Rectal smooth muscle tissue (tissue), 1 donor: ENCODE data around the gene ARMH4.

Source experiments
- H3K27ac ChIP-seq: one replicate; pipeline ENCODE4 v1.7.0; 2013; ENCODE audit warnings: low read depth, low read length, inconsistent platforms
- H3K27me3 ChIP-seq: one replicate; pipeline ENCODE4 v1.7.0; 2013; ENCODE audit warnings: low read length; ENCODE audit not compliant: control insufficient read depth, insufficient read depth
- H3K36me3 ChIP-seq: one replicate; pipeline ENCODE4 v1.7.0; 2013; ENCODE audit warnings: low read length; ENCODE audit not compliant: control insufficient read depth, insufficient read depth
- H3K4me1 ChIP-seq: one replicate; pipeline ENCODE4 v1.7.0; 2013; ENCODE audit warnings: low read length; ENCODE audit not compliant: control insufficient read depth, insufficient read depth
- H3K4me3 ChIP-seq: one replicate; pipeline ENCODE4 v1.7.0; 2013; ENCODE audit warnings: low read length
- H3K9ac ChIP-seq: one replicate; pipeline ENCODE4 v1.7.0; 2013; ENCODE audit warnings: low read length

Gene ARMH4

DNA sequence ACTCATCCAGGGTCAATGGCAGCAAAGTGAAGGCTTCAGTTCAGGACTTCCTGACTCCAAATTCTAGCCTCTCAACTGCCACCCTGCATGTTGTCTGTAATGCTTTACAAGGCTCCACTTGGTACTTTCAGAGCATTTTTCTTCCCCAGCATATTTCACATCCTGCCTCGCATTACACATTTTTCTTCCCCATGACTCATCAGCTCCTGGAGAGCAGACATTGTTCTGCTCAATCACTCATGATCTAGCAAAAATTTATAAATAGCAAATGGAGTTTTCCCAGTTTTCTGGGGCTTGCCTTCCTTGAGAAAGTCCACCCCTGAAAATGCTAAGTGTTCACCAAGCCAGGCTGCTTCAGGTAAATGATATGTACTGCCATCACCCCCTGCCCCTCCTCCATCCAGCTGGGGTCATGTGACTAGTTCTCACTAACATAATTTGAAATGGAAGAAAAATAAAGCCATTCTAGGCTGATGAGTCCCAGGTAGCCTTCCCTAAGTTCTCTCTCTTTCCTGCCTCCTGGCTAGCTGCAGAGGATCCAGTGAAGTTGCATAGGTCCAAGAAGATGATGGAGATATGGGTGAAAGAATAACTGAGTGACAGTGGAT, 69.4 kb downstream of the ARMH4 start:
- Histone ChIP-seq H3K27me3 (no peaks in the 10 kb centered on the region), H3K27ac (no peak overlapping the region), H3K9ac (no peak overlapping the region), H3K4me3 (no peak overlapping the region), H3K36me3 (no peaks in the 10 kb centered on the region), H3K4me1 (peaks cover 5% of the 10 kb centered on the region)

DNA sequence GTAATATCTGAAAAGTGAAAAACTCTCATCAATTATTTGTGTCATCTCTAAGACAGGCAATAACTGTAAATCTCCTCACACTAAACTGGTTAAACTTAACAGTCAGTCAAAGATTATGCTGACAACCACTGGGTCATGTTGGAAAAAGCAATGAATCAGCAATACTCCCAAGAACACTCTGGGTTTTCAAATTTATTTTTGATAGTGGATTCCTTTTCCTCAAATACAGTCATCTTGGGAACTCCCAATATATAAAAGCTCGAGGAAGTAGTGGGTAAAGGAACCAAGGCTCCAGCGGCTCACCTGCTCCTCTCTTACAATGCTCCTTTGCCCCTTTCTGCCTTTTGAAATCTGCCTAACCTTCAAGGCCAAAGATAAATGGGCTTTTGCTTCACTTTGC, 70.0 kb downstream of the ARMH4 start:
- Histone ChIP-seq H3K27ac (no peak overlapping the region), H3K27me3 (no peaks in the 10 kb centered on the region), H3K36me3 (no peaks in the 10 kb centered on the region), H3K4me1 (peaks cover 5% of the 10 kb centered on the region), H3K4me3 (no peak overlapping the region), H3K9ac (no peak overlapping the region)

DNA sequence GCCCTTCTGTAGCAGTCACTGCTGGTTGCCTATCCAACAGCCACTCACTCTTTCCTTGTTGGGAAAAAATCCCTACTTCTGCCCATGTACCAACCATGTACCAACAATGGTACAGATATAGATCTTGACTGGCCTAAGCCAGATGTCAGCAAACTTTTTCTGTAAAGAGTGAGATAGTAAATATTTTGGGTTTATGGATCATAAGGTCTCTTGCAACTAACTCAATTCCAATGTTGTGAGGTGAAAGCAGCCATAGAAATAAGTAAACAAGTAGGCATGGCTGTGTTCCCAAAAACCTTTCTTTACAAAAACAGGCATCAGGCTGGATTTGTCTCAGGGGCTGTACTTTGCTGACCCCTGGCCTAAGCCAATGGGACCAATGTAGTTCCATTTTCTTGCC, 73.5 kb downstream of the ARMH4 start:
- Histone ChIP-seq H3K27ac (no peak overlapping the region), H3K4me1 (peaks cover 5% of the 10 kb centered on the region), H3K9ac (no peak overlapping the region), H3K27me3 (no peaks in the 10 kb centered on the region), H3K36me3 (no peaks in the 10 kb centered on the region), H3K4me3 (no peak overlapping the region)

DNA sequence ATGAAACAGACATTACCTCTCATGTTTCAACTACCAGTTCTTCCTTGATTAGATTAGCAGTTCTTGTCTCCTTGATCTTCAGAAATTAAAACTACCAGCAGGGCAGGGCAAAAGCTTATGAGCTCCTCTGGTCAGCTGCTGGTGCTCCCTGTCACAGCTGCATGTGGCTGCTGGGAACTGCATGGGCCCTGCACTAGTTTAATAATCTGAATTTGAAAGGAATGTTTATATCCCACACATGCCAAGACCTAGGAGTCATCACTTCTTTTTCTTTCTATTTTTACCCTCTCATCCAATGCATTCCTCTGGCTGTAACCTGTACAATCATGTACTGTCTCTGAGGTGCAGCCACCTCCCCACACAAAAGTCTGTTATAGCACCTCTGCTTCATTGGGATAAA, 73.9 kb downstream of the ARMH4 start:
- peak overlapping the region; percentile 30 for H3K27ac ChIP-seq

DNA sequence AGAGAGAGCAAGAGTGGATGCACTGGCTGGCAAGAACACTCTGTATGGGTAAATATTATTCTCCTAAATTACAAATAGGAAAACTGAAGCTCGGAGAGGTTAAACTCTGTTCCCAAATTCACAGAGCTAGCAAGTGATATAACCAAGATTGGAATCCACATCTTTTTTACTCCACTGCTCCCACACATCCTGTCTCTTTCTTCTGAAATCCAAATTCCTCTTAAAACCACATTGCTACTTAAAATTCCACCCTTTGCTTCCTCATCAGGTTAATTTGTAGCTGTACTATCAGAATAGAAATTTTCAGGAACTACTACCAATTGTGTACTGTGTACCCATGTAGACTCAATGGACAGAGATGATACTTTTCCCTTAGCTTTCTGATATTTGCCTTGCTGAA, 74.4 kb downstream of the ARMH4 start:
- Histone ChIP-seq H3K27me3 (no peaks in the 10 kb centered on the region), H3K9ac (no peak overlapping the region), H3K4me3 (no peak overlapping the region), H3K36me3 (no peaks in the 10 kb centered on the region), H3K27ac (peak overlapping the region; percentile 30), H3K4me1 (peaks cover 5% of the 10 kb centered on the region)

More for the DNA sequence above, 73.9 kb downstream of the ARMH4 start:
- Histone ChIP-seq H3K4me1 (peaks cover 5% of the 10 kb centered on the region), H3K27me3 (no peaks in the 10 kb centered on the region), H3K9ac (no peak overlapping the region), H3K36me3 (no peaks in the 10 kb centered on the region), H3K4me3 (no peak overlapping the region)

DNA sequence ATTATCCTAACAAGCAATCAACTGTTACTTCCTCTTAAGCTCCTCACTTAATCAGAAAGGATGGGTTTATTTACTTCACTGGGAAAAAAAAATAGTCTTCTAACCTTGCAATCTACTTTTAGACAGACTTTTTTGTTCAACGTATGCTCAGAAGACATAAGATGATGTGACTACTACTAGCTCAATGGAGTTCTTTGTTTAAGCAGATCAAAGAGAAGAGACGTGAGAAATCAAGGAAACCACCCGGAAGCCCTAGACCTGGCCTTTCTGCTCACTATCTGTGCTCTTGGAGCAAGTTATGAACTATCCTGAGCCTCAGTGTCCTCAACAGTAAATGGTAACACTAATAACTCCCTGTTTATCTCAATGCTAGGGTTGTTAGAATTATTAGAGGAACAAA, 78.5 kb downstream of the ARMH4 start:
- no peaks in the 10 kb centered on the region for H3K27me3 ChIP-seq
- H3K4me1 ChIP-seq = peaks cover 4% of the 10 kb centered on the region
- no peak overlapping the region for H3K9ac ChIP-seq
- no peak overlapping the region for H3K27ac ChIP-seq
- no peaks in the 10 kb centered on the region for H3K36me3 ChIP-seq
- no peak overlapping the region for H3K4me3 ChIP-seq

DNA sequence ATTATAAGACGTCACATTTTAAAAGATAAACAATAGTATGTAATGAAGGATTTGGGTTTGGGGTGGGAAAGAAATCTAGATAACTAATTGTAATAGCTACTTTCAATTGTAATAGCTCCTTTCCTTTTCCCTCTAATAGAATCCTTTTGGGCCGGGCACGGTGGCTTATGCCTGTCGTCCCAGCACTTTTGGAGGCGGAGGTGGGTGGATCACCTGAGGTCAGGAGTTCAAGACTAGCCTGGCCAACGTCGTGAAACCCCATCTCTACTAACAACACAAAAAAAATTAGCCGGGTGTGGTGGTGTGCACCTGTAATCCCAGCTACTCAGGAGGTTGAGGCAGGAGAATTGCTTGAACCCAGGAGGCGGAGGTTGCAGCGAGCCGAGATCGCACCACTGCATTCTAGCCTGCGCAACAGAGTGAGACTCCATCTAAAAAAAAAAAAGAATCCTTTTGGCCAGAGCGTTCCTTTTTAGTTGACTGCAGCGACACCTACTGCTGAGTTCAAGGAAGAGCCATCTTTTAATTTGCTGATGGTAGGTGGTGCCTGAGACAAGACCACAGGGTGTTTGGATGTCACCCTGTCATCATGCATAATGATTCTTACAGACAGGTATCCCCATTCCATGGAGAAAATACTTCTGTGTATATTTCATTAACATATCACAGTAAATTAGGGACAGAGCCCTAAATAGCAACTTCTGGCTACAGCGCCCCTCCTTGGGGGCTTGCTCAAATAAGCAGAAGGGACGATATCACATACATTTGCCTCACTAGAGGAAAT, 79.5 kb downstream of the ARMH4 start:
- H3K4me1 ChIP-seq = no peaks in the 10 kb centered on the region
- no peaks in the 10 kb centered on the region for H3K36me3 ChIP-seq
- H3K27ac ChIP-seq = no peak overlapping the region
- no peaks in the 10 kb centered on the region for H3K27me3 ChIP-seq
- H3K4me3 ChIP-seq = peak overlapping the region; percentile 27
- no peak overlapping the region for H3K9ac ChIP-seq

DNA sequence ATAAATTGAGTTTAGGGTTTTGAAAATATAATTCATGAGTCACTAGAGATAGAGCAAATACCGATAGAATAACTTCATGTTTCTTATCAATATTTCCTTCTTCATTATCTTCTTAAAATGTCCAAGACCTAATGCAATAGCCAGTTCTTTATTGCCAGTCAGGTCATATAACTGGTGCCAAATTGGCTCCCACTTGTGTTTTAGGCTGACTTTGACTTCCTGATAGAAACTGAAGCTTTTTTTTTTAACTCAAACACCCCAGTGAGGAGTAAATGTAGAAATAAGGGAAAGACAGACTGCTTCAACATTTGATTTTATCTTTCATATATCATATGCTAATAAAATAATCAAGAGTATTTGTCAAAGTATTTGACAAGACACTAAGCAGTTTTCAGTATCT, 80.7 kb downstream of the ARMH4 start:
- Histone ChIP-seq H3K27me3 (no peaks in the 10 kb centered on the region), H3K4me3 (no peak overlapping the region), H3K9ac (no peak overlapping the region), H3K4me1 (no peaks in the 10 kb centered on the region), H3K36me3 (no peaks in the 10 kb centered on the region), H3K27ac (no peak overlapping the region)

DNA sequence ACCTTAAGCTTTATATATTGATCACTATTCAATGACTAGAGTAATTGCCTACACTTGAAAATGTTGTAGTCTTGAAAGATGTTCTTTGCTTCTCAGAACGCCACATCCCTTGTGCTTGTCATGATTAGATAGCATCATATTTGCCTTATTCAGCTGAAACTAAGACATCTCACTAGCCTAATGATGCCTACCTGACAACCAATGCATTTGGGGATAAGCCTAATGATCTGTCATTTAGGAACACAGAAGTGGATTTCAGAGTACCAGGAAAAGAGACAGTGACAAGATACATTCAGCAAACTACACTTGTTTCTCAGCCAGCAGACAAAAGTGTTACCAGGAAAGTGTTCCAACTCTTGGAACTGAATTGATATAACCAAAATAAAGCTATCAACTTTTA, 83.7 kb downstream of the ARMH4 start:
- no peaks in the 10 kb centered on the region for H3K4me1 ChIP-seq
- no peak overlapping the region for H3K4me3 ChIP-seq
- H3K27ac ChIP-seq = no peak overlapping the region
- H3K36me3 ChIP-seq = no peaks in the 10 kb centered on the region
- H3K27me3 ChIP-seq = no peaks in the 10 kb centered on the region
- H3K9ac ChIP-seq = no peak overlapping the region

DNA sequence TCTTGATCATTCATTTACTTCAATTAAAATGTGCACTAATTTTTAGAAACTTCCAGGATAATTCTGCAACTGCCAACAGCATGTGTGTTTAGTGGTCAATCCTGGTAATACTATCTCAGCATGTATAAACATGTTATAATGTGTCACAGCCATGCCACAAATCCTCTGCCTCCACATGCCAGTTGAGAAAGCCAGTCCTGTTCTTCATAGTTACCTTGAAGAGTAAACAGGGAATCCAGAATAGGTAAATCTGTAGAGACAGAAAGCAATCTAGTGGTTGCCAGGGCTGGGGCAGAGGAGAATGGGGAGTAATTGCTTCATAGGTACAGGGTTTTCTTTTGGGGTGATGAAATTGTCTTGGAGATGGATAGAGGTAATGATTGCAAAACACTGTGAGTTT, 85.9 kb downstream of the ARMH4 start:
- Histone ChIP-seq H3K27ac (no peak overlapping the region), H3K4me1 (no peaks in the 10 kb centered on the region), H3K9ac (no peak overlapping the region), H3K4me3 (no peak overlapping the region), H3K27me3 (no peaks in the 10 kb centered on the region), H3K36me3 (no peaks in the 10 kb centered on the region)

DNA sequence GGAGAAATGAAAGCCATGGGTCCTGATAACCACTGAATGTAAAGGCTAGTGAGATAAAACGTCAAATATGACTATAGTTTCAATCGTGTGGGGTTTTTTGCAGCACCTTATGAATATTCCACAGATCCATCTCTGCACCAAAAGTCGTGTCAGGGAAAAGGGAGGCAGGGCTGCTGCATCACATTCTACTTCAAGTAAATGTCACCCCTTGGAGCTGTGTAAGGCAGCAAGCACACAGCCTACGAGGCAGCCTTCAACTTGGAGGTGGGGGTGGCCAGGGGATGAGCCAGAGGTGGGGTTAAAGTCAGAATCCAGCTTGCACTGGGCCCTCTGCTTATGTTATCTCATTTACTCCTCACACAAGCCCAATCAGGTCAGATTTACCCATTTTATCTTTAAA, 90.4 kb downstream of the ARMH4 start:
- no peaks in the 10 kb centered on the region for H3K4me1 ChIP-seq
- no peak overlapping the region for H3K9ac ChIP-seq
- H3K27me3 ChIP-seq = no peaks in the 10 kb centered on the region
- H3K4me3 ChIP-seq = no peak overlapping the region
- no peaks in the 10 kb centered on the region for H3K36me3 ChIP-seq
- H3K27ac ChIP-seq = no peak overlapping the region

DNA sequence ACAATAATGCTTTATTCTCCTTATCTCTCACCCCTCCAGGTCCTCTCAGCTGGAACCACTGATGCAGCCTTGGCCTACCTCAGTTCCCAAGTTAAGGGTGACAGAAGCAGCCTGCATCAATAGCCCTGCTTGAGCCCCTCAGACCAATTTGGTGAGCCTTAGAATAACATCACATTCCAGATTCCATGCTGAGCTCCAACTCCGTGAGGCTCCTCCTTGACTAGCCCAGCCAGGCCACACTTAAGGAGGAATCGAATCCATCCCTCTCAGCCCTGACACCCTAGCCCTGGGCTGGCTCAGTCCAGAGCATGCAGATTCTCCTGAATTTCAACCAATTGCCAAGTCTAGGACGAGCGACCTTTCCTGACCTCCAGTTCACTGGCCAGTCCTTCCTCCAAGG, 91.1 kb downstream of the ARMH4 start:
- Histone ChIP-seq H3K27ac (no peak overlapping the region), H3K27me3 (no peaks in the 10 kb centered on the region), H3K36me3 (no peaks in the 10 kb centered on the region), H3K9ac (no peak overlapping the region), H3K4me1 (no peaks in the 10 kb centered on the region), H3K4me3 (no peak overlapping the region)

DNA sequence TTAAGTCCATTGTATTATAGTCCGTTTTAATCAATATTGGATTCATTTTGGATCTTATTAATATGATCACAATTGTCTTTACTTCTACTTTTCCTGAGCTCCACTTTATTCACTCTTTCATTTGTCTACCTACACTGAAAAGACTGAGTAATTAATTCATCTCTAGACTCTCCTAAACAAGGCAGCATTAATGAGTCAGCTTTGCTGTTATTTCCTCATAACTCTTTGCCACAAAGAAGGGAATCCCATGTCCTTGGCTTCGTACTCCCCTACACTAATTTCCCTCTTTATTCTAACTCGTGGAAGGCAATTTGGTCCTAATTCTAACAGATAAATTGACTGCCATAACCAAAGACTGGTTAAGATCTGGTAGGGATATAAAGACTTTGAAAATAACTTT, 91.9 kb downstream of the ARMH4 start:
- H3K9ac ChIP-seq = no peak overlapping the region
- H3K27ac ChIP-seq = no peak overlapping the region
- H3K36me3 ChIP-seq = no peaks in the 10 kb centered on the region
- no peaks in the 10 kb centered on the region for H3K4me1 ChIP-seq
- no peaks in the 10 kb centered on the region for H3K27me3 ChIP-seq
- no peak overlapping the region for H3K4me3 ChIP-seq
